Sigmoid colon (tissue), 7 donors: ENCODE results near the gene LATS2. TPM values are rescaled to one million over a fixed set of nuclear protein-coding genes. Genes with fewer than 3 reads are reported as not detected.
A peak's percentile ranks its signal among the peaks of the same experiment; 100 is the strongest.

Experiments
- DNase-seq: peaks from one replicate; pipeline ENCODE4 v3.0.0-alpha.2; 2019
- H3K27ac ChIP-seq, 4 donors: fragments of 200-600 bp; sonication (generic); one replicate each; pipeline ENCODE4 v1.5.1; 2016 to 2019; ENCODE audit warnings: mild to moderate bottlenecking in 1 of 4
- H3K27me3 ChIP-seq, 3 donors: fragments of 200-600 bp; sonication (generic); one replicate each; pipeline ENCODE4 v1.5.1; 2019; ENCODE audit warnings: mild to moderate bottlenecking in 1 of 3
- H3K36me3 ChIP-seq, 4 donors: fragments of 200-600 bp; sonication (generic); one replicate each; pipeline ENCODE4 v1.5.1; 2016 to 2019
- H3K4me1 ChIP-seq, 4 donors: fragments of 200-600 bp; sonication (generic); one replicate each; pipeline ENCODE4 v1.5.1; 2017 to 2019
- H3K4me3 ChIP-seq, 4 donors: fragments of 200-600 bp; sonication (generic); one replicate each; pipeline ENCODE4 v1.5.1; 2017 to 2019; ENCODE audit warnings: mild to moderate bottlenecking in 2 of 4, moderate library complexity in 1 of 4
- H3K9me3 ChIP-seq, 4 donors: fragments of 200-600 bp in 3 of 4; sonication (generic) in 3 of 4; one replicate each; pipeline versions ENCODE4 v1.5.1 to v1.6.1; 2013 to 2019
- CTCF ChIP-seq, 4 experiments: fragments of 450-650 bp in 3 of 4; fragments of 200-600 bp in 1 of 4; IDR thresholded peaks; one replicate each; pipeline ENCODE4 v1.5.1; 2016 to 2019; ENCODE audit warnings: antibody characterized with exemption in 4 of 4, mild to moderate bottlenecking in 3 of 4, moderate library complexity in 2 of 4
- EP300 ChIP-seq, 4 donors: sonication (generic); formaldehyde crosslinking; IDR thresholded peaks; one replicate each; pipeline ENCODE4 v1.6.1; 2017; ENCODE audit warnings: antibody characterized with exemption in 4 of 4
- POLR2A ChIP-seq, 2 donors: fragments of 450-650 bp; IDR thresholded peaks; one replicate each; pipeline ENCODE4 v1.6.1; 2016; ENCODE audit warnings: antibody characterized with exemption in 2 of 2, mild to moderate bottlenecking in 2 of 2, moderate library complexity in 2 of 2
- POLR2AphosphoS5 ChIP-seq, 4 donors: sonication (generic); formaldehyde crosslinking; IDR thresholded peaks; one replicate each; pipeline ENCODE4 v1.6.1; 2017; ENCODE audit warnings: antibody characterized with exemption in 4 of 4
- WGBS, 2 donors: extraction: QIAGEN DNeasy Blood & Tissue Kit; methylation state at CpG; one replicate each; pipeline ENCODE4 v1.1.7; 2013; 5-methylcytosine and 5-hydroxymethylcytosine counted together
- intact Hi-C: fragments of 100-400 bp; cut with DNase I; formaldehyde crosslinking; loops from one replicate; pipeline ENCODE4 v1.15.1; 2023
- polyA plus RNA-seq, 3 donors: library from polyadenylated mRNA; stranded (reverse); fragments of 200-250 nt; gene quantifications; one replicate each; pipeline ENCODE4 v1.2.3, GENCODE V29; 2013
- total RNA-seq, 4 donors: library from RNA; depleted of rRNA; stranded (reverse); fragments of >200 nt; gene quantifications; one replicate each; pipeline ENCODE4 v1.1.0, GENCODE V29; 2016
- donor health status: healthy with polysubstance abuse.
- donor health status: Bipolar disorder and iron deficiency.
- donor health status: healthy.

Gene LATS2
- total and polyA plus RNA-seq, 7 donors, result 3.7 to 45.5 (median 21.8) TPM

GRCh38 chr13:21020176-21020575 lies 41.2 kb downstream of the LATS2 start:
- no peaks in the 10 kb centered on the region for H3K9me3 ChIP-seq
- TF ChIP-seq CTCF (IDR thresholded peaks at IDR 0.05) (no peak), POLR2AphosphoS5 (IDR thresholded peaks at IDR 0.05) (no peak), EP300 (IDR thresholded peaks at IDR 0.05) (no peak), POLR2A (IDR thresholded peaks at IDR 0.05) (no peak)
- WGBS, 2 donors, result 73 to 75% methylated on average over 5 of the region's 5 CpGs
- no peaks in the 10 kb centered on the region for H3K36me3 ChIP-seq
- H3K4me3 ChIP-seq, result no peak overlapping the region
- DNase-seq, result no peak
- H3K27ac ChIP-seq, result peak overlapping the region; percentile 59 to 77 (median 76)
- peaks cover 0 to 77% (median 73%) of the 10 kb centered on the region in 4 donors for H3K4me1 ChIP-seq
- no peaks in the 10 kb centered on the region for H3K27me3 ChIP-seq
- intact Hi-C loops, result loop anchor here (2.0 kb wide), 1 partner anchor 41 kb away; the partner anchor contains the start of gene LATS2

- Histone ChIP-seq H3K27ac (peak overlapping the region in 3 of 4 donors; percentile 53 to 77 (median 77)), H3K4me1 (peaks cover 0 to 94% (median 90%) of the 10 kb centered on the region in 4 donors), H3K9me3 (no peaks in the 10 kb centered on the region), H3K27me3 (no peaks in the 10 kb centered on the region), H3K4me3 (no peak overlapping the region), H3K36me3 (no peaks in the 10 kb centered on the region)
- TF ChIP-seq POLR2A (IDR thresholded peaks at IDR 0.05) (no peak), EP300 (IDR thresholded peaks at IDR 0.05) (no peak), CTCF (IDR thresholded peaks at IDR 0.05) (no peak), POLR2AphosphoS5 (IDR thresholded peaks at IDR 0.05) (no peak)
- WGBS, 2 donors, result 90 to 96% methylated on average over 4 of the region's 4 CpGs
- intact Hi-C loops, result no loop called here
- DNase-seq, result no peak
These were observed 43.2 kb downstream of the LATS2 start for GRCh38 chr13:21018220-21018619.

DNA sequence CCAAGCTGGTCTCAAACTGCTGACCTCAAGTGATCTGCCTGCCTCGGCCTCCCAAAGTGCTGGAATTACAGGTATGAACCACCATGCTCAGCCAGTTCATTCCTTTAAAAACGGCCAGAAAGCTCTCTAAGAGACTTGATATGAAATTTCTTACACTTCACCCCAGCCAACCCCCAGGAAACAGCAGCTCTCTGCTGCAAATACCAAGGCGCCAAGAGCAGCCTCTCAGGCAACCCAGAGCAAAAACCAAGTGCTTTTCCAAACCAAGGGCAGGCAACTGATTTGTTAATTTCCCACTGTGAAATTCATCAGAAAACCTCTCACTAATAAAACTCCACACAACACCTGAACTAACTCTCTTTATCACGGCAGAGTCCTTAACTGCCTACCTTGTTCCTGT lies 44.9 kb downstream of the LATS2 start:
- H3K27me3 ChIP-seq, result no peaks in the 10 kb centered on the region
- intact Hi-C loops, result no loop called here
- no peaks in the 10 kb centered on the region for H3K36me3 ChIP-seq
- DNase-seq, result no peak
- WGBS, 2 donors, result 87 to 90% methylated on average over 4 of the region's 4 CpGs
- peak overlapping the region; percentile 53 to 77 (median 69) for H3K27ac ChIP-seq
- H3K4me1 ChIP-seq, result peaks cover 0 to 94% (median 90%) of the 10 kb centered on the region in 4 donors
- H3K9me3 ChIP-seq, result no peaks in the 10 kb centered on the region
- H3K4me3 ChIP-seq, result no peak overlapping the region
- TF ChIP-seq EP300 (IDR thresholded peaks at IDR 0.05), result no peak
- TF ChIP-seq POLR2AphosphoS5 (IDR thresholded peaks at IDR 0.05), result no peak
- no peak for TF ChIP-seq CTCF (IDR thresholded peaks at IDR 0.05)
- TF ChIP-seq POLR2A (IDR thresholded peaks at IDR 0.05), result no peak

DNA sequence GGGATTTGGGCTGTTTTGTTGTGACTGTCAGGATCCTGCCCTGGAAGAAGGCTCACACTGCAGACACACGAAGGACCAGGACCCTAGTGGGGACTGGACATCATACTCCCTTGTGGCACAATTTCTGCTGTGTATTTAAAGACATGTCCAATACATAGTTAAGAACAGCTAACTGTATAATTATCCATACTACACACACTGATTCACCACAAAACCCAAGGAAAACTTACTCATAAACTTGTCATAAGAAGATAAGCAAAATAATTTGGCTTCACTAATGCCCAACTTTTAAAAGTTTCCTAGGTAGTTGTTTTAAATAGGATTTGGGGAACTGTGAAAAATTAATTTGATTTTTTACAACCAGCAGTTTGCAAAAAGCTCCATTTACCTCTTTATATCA lies 46.1 kb downstream of the LATS2 start:
- Histone ChIP-seq H3K27me3 (no peaks in the 10 kb centered on the region), H3K27ac (peak overlapping the region; percentile 53 to 77 (median 69)), H3K9me3 (no peaks in the 10 kb centered on the region), H3K36me3 (no peaks in the 10 kb centered on the region), H3K4me3 (no peak overlapping the region), H3K4me1 (peaks cover 0 to 94% (median 89%) of the 10 kb centered on the region in 4 donors)
- intact Hi-C loops, result no loop called here
- no peak for DNase-seq
- 85 to 96% methylated on average over 1 of the region's 1 CpG for WGBS, 2 donors
- TF ChIP-seq POLR2A (IDR thresholded peaks at IDR 0.05), result no peak
- no peak for TF ChIP-seq POLR2AphosphoS5 (IDR thresholded peaks at IDR 0.05)
- TF ChIP-seq EP300 (IDR thresholded peaks at IDR 0.05), result no peak
- TF ChIP-seq CTCF (IDR thresholded peaks at IDR 0.05), result no peak
